ENCODE data around the gene GPC6.

GPC6 gene

DNA sequence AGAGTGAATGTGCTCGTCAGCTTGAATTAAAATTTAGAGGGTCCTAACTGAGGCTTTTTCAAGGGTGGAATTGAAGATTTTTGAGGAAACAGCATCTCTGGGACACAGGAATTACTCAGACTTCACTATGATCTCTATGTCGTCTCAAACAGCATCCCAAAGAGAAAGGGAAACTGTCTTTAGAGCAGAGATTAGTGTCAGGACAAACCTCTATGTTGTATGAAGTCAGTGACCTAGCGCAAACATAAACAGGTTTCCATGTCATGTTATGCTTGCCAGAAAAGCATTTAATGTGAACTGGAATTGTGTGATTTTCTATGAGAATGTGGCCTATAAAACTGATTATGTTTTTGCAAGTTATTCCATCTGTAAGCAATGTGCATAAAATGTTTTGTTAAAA lies 573.7 kb downstream of the GPC6 start:
- DNase-seq = no peak

DNA sequence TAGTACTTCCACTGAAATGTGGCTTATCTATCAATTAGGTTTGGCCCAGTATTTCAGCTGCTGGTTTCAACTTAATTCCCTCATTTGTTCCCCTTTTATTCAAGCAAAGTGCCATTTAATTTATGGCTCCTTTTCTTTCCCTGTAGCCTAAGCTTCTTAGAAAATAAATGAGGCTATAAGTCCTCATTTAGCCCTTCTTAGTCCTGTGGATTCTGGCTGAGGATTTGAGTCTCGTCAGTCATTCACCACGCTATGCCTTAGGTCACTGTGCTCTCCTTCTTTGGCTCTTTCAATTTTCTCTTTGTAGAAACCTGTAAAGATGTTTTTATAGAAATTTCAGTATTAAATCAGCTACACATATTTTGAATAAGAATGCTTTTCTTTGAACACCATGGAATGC lies 579.1 kb downstream of the GPC6 start:
- no peak for DNase-seq

DNA sequence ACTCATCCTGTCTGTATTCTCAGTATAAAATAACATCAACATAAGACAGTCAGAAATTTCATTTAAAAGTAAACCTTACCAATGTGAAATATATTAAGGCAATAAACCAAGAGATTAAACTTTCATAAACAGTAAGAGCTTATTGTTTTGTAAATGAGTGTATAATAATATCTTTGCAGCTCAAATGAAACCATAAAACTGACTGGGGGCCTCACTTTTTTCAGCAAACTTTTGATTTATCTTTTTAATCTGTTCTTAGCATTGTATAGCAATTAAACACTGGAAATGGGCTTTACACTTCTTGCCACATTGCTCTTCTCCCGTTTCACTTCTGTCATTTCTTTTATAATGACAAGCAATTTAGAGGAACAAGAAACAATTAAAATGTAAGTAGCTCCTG lies 580.3 kb downstream of the GPC6 start:
- no peak for DNase-seq

GRCh38 chr13:93810264-93810663 lies 583.7 kb downstream of the GPC6 start:
- no peak for DNase-seq

DNA sequence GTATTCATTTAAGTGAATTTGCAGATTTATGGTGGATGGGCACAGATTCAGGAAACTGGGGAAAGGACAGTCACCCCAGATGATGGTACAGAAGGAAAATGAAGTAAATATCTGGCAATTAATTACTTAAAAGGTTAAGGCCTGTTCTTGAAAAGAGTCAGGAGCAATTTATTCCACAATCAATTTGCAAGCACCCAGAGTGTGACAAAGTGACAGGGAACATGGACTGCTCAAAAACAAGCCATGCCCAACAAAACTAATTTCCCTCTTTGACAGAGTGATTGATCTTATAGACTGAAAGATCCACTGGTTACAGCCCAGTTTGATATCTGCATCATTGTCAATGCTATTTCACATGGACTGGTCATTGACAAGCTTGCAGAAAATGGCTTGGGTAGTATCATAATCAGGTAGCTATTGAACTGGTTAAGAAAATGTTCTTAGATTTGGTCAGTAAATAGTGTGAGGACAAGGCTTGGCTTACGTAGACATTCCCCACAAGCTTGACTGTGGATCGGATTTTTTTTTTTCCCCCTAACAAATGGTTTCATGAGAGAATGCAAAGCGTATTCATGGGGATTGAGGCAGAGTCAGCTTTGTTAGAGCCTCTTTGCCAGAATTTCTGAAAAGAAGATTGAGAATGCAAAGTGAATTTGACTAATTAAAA lies 584.6 kb downstream of the GPC6 start:
- no peak for DNase-seq

DNA sequence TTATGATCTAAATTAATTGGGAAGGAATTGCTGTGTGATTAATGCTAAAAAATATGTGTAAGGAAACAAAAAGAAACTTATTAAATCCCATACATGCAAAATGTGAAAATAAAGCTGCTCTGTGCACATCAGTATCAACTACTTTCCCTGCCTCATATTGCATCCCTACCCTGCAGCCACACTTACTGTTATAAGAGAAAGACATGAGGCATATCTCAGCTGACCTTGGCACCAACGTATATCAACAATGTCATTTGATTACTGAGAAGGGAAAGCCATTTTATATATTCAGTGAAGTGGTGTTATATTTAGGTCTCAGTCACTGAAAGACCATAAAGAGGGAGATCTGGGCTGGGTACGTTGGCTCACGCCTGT lies 585.1 kb downstream of the GPC6 start:
- DNase-seq = no peak

- DNase-seq = no peak
These were observed 588.1 kb downstream of the GPC6 start for GRCh38 chr13:93814658-93815057.

DNA sequence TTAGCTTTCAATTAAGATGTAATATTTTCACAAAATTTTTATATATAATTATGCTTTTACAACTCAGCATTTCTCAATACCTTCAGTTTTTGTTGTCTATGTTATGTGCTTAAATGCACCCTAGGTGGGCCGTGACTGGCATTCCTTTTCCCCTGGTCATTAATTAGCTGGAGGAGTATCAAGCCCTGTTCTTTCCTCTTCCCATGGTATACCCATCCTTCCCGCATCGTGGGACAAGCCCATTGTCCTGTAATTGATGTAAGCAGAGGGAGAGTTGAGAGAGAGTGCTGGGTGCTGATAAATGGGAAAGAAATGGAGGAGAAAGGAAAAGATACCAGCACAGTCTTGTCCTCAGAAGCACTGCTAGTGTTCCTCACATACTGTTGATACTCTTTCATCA lies 591.7 kb downstream of the GPC6 start:
- DNase-seq = no peak

GRCh38 chr13:93819331-93819890 lies 592.8 kb downstream of the GPC6 start:
- no peak for DNase-seq

GRCh38 chr13:93824286-93824685 lies 597.7 kb downstream of the GPC6 start:
- no peak for DNase-seq

DNA sequence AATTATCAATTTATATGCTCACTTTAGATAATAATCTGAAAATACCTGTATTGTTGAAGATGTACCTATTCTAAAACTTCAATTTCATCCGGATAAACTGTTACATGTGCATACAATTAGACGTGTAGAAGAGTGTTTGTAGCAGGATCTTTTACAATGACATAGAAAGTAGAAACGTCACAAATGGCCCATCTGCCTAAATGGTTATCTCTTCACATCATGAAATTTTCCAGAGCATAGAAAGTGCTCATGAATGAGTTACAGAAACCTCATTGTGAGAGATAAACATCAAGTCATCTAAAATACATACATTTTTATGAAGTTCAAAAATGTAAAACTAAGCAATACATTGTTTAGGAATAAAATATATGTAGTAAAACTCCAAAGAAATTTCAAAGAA lies 607.4 kb downstream of the GPC6 start:
- DNase-seq = no peak

- no peak for DNase-seq
These were observed 616.5 kb downstream of the GPC6 start for GRCh38 chr13:93843082-93843481.

DNA sequence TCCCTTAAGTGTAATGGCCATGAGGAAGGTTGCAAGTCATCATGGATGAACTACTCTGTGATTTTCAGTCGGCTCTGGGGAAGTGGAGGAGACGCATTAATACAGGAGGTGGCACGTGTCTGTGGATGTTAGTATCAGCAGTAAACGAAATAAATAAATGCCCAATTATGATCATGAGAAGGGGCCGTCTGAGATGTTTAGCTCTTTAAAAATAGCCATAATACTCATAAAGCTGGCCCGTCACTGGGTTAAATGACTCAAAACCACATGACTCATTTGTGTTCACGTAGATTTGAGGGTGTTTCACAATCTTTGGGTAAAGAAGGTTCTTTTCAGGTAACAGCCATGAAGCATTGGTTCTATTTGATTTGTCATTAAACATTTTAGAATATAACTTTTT lies 620.6 kb downstream of the GPC6 start:
- DNase-seq = no peak

DNA sequence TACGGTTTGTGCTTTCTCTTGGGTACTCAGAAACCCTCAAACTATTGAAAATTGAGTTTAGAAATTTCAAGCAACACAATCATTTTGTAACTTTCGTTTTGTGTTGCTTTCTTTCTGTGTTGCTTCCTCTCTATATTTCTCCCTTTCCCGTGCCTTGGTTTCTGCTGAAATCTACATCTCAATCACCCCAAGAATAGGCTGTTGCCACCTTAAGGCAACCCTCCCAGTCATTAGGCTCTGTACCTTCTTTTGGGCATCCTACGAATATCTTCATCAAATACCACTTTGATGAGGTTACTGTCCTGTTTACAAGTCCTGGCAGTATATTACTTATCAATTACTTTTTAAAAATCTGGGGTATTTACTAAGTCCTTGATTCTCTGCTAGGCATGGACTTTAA lies 621.6 kb downstream of the GPC6 start:
- DNase-seq = no peak

GRCh38 chr13:93851236-93851635 lies 624.6 kb downstream of the GPC6 start:
- no peak for DNase-seq

DNA sequence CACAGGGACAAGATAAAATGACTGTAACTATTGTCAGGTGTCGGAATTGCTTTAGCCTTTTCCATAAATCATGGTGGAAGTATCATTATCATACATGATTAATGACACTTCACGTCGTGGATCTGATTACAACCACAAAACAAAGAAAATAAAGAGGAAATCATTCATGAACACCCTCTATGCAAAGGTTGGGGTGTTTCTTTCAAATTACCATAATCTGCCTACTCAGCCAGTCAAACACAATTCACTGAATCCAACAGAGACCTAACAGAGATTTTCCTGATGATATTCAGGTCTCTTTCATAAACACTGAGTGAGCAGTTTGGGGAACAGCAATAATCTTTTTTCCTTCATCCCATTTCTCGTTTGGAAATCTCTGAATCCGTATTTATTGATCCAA lies 627.3 kb downstream of the GPC6 start:
- no peak for DNase-seq

GRCh38 chr13:93857126-93857525 lies 630.5 kb downstream of the GPC6 start:
- DNase-seq = no peak

DNA sequence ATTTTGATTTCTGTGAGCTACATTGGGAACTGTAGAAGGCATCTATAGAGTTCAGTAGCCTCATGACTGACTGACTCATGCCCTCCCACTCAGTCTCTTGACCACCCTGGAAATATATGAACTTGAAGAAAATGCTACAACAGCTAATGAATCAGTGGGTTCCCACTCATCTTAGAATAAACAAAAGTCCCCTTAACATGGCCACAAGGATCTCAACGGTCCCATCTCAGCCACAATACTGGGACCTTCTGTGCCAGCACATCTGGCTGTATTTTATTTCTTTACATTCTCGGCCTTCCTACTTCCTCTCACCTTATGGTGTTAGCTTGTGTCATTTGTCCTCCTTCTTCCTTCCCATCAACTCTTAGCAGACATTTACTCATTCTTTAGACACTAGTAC lies 633.1 kb downstream of the GPC6 start:
- DNase-seq = no peak

DNA sequence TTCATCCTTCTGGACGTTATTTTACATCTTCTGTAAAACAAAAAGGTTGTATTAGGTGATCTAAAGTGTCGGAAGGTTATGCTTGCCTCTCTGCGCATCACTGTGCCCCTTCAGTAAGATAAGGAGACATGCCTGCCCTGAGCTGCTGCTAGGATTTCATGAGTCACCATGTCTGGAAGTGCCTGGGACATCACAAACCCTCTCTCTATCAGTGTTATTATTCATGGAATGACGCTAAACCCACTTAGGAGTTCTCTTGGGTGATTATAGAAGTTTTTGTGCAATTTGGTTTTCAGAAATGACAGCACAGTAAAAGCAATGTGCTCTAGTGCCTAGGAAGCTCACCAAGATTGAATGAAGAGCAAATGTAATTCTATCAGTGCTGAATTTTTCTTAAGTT lies 635.2 kb downstream of the GPC6 start:
- no peak for DNase-seq

GRCh38 chr13:93862259-93862658 lies 635.7 kb downstream of the GPC6 start:
- no peak for DNase-seq

DNA sequence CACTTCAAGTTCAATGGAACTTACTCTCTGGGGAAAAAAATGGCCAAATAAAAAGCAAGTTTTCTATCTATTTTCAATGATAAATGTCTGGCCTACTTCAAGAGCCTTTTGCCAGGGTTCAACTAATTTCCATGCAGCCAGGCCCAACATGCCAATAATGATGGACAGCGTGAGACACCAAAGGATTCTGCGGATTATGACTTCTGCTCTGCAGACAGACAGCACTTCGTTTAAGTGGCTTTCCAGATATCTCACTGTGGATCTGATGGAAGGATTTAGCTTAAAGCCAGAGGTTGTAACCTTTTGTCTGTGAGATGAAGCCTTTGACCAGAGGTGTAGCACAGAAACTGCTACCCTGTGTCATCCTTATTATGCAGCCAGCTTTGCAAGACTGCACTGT lies 638.6 kb downstream of the GPC6 start:
- no peak for DNase-seq

- DNase-seq = no peak
These were observed 640.9 kb downstream of the GPC6 start for GRCh38 chr13:93867481-93867880.

DNA sequence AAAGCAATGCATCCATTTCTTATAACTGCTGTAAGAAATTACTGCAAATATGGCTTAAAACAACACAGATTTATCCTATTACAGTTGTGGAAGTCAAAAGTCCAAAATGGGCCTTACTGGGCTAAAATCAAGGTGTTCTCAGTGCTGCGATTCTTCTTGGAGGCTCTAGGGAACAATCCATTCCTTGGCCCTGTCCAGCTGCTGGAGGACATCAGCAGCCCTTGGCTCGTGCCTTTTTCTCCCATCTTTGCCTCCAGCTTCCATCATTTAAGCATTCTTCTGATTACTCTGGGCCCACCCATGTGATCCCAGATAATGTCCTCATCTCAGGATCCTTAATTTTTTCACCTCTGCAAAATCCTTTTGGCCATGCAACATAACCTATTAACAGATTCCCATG lies 645.8 kb downstream of the GPC6 start:
- no peak for DNase-seq

GRCh38 chr13:93872786-93873347 lies 646.3 kb downstream of the GPC6 start:
- DNase-seq = no peak

DNA sequence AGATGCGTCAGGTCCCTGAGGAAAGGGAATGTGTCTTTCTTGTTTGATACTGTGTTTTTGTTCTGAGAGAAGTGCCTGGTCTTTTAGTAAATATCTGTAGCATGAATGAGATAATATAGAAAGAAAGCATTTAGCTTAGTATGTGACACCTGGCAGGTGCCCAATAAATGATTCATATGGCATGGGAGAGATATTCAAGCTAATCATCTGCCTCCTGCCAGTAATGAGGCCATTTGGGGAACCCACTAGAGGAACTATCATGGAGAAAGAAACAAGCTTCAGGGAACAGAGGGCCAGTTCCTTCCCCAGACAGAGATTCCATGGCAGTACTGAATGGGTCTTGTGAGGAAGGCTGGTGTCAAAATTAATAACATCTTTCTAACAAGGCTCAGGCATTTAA lies 648.9 kb downstream of the GPC6 start:
- no peak for DNase-seq
